ENCODE measurements around the gene N4BP2. TPM values are rescaled to one million over a fixed set of nuclear protein-coding genes. Genes with fewer than 3 reads are reported as not detected.
"Not testable (repeated sequence)": the region's sequence is repeated elsewhere in the genome, so short reads cannot be mapped to it uniquely, and the experiment has no call there.

N4BP2 gene
- total and polyA plus RNA-seq, 4 donors = 1.8 to 7.2 (median 4.6) TPM

DNA sequence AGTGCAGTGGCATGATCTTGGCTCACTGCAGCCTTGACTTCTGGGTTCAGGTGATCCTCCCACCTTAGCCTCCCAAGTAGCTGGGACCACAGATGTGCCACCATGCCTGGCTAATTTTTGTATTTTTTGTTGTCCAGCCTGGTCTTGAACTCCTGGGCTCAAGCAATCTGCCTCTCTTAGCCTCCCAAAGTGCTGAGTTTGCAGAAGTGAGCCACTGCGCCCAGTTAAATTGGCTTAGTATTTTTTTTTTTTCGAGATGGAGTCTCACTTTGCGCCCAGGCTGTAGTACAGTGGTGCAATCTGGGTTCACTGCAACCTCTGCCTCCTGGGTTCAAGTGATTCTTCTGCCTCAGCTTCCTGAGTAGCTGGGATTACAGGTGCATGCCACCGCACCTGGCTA, 50.5 kb downstream of the N4BP2 start:
- H3K36me3 ChIP-seq (ENCODE audit: control insufficient read depth in 1 of 2, insufficient read depth in 2 of 2, low read length in 1 of 2); H3K27me3 ChIP-seq (ENCODE audit: control insufficient read depth in 1 of 2, insufficient read depth in 2 of 2, low read length in 1 of 2); intact Hi-C loops (cut with DNase I); H3K4me3 ChIP-seq (ENCODE audit: low read length in 2 of 2); ATAC-seq (ENCODE audit: low FRiP score); DNase-seq; H3K27ac ChIP-seq (ENCODE audit: low read depth in 1 of 2, low read length in 2 of 2); H3K9me3 ChIP-seq (ENCODE audit: control insufficient read depth, low read length); H3K4me1 ChIP-seq (ENCODE audit: control insufficient read depth in 1 of 2, insufficient read depth in 2 of 2, low read length in 2 of 2): not testable (repeated sequence)
- 97 to 98% methylated on average over 4 of the region's 4 CpGs for WGBS, 2 donors

DNA sequence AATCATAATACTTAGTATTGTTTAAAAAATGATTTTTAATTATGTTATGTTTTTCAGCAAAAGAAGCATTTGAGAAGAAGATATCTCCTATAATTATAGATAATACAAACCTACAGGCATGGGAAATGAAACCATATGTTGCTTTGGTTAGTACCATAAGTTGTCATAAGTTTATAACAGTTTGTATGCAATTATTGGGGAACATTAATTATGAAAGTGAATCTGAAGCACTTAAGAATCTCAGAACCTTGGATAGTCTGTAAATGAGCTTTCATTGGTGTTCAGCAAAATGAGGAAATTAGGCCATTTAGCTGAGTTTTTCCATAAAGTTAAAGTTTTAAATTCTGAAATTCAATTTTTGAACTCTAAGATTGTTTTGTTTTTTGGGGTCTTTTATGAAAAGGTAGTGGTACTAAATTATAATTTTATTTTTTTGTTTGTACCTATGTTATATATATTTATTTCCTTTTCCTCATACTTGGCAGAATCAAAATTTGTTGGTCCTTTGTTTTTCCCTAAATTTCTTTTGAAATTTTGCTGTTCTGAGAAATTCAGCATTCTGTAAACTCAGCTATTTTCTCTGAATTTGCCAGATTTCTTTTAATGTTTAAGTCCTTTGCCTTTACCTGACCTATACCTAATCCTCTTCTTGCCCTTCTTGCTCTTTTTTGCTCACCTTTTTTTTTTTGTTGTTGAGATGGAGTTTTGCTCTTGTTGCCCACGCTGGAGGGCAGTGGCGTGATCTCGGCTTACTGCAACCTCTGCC, 55.6 kb downstream of the N4BP2 start:
- H3K36me3 ChIP-seq (ENCODE audit: control insufficient read depth in 1 of 2, insufficient read depth in 2 of 2, low read length in 1 of 2) = no peaks in the 10 kb centered on the region
- intact Hi-C loops (cut with DNase I) = no loop called here
- no peaks in the 10 kb centered on the region for H3K27me3 ChIP-seq (ENCODE audit: control insufficient read depth in 1 of 2, insufficient read depth in 2 of 2, low read length in 1 of 2)
- DNase-seq = no peak
- H3K9me3 ChIP-seq (ENCODE audit: control insufficient read depth, low read length) = no peaks in the 10 kb centered on the region
- WGBS, 2 donors = 97 to 98% methylated on average over 3 of the region's 3 CpGs
- ATAC-seq (ENCODE audit: low FRiP score) = no peak
- no peak overlapping the region for H3K4me3 ChIP-seq (ENCODE audit: low read length in 2 of 2)
- no peaks in the 10 kb centered on the region for H3K4me1 ChIP-seq (ENCODE audit: control insufficient read depth in 1 of 2, insufficient read depth in 2 of 2, low read length in 2 of 2)
- H3K27ac ChIP-seq (ENCODE audit: low read depth in 1 of 2, low read length in 2 of 2) = no peak overlapping the region

DNA sequence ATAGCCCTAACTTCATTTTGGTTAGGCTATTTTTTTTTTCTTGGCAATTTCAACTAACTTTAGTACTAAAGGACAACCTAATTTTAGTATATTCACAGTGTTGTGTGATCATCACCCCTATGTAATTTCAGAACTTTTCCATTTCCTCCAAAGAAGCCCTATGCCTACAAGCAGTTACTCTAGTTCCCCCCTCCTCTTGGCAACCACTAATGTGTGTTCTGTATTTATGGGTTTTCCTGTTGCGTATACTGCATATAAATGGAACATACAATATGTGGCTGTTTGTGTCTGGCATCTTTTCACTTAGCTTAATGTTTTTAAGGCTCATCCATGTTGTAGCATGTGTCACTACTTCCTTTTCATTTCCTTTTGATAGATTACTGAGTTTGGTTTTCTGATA, 57.6 kb downstream of the N4BP2 start:
- H3K4me1 ChIP-seq (ENCODE audit: control insufficient read depth in 1 of 2, insufficient read depth in 2 of 2, low read length in 2 of 2) = no peaks in the 10 kb centered on the region
- no peak overlapping the region for H3K4me3 ChIP-seq (ENCODE audit: low read length in 2 of 2)
- no peak for ATAC-seq (ENCODE audit: low FRiP score)
- no peaks in the 10 kb centered on the region for H3K27me3 ChIP-seq (ENCODE audit: control insufficient read depth in 1 of 2, insufficient read depth in 2 of 2, low read length in 1 of 2)
- intact Hi-C loops (cut with DNase I) = no loop called here
- WGBS, 2 donors = 86 to 92% methylated on average over 1 of the region's 1 CpG
- no peaks in the 10 kb centered on the region for H3K36me3 ChIP-seq (ENCODE audit: control insufficient read depth in 1 of 2, insufficient read depth in 2 of 2, low read length in 1 of 2)
- no peaks in the 10 kb centered on the region for H3K9me3 ChIP-seq (ENCODE audit: control insufficient read depth, low read length)
- H3K27ac ChIP-seq (ENCODE audit: low read depth in 1 of 2, low read length in 2 of 2) = no peak overlapping the region
- no peak for DNase-seq

DNA sequence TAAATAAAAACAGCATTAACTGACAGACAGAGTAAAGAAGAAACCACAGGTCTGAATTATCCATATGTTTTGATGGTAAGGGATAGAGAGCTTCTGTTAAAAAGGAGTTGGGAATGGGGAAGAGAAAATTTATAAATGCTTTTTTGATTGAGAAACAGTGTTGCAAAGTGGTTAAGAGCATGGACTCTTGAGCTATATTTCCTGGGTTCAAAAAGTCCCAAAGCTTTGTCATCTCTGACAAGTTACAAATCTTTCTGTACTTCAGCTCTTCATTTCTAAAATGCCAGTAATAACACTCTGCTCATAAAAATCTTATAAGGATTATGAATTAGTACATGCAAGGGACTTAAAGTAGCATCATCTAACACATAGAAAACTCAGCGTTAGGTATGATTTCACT, 62.2 kb downstream of the N4BP2 start:
- Histone ChIP-seq H3K4me1 (ENCODE audit: control insufficient read depth in 1 of 2, insufficient read depth in 2 of 2, low read length in 2 of 2) (no peaks in the 10 kb centered on the region), H3K36me3 (ENCODE audit: control insufficient read depth in 1 of 2, insufficient read depth in 2 of 2, low read length in 1 of 2) (peaks cover 0 to 2% of the 10 kb centered on the region in 2 donors), H3K9me3 (ENCODE audit: control insufficient read depth, low read length) (no peaks in the 10 kb centered on the region), H3K4me3 (ENCODE audit: low read length in 2 of 2) (no peak overlapping the region), H3K27ac (ENCODE audit: low read depth in 1 of 2, low read length in 2 of 2) (no peak overlapping the region), H3K27me3 (ENCODE audit: control insufficient read depth in 1 of 2, insufficient read depth in 2 of 2, low read length in 1 of 2) (no peaks in the 10 kb centered on the region)
- 74 to 88% methylated on average over 1 of the region's 1 CpG for WGBS, 2 donors
- ATAC-seq (ENCODE audit: low FRiP score) (no peak), DNase-seq (no peak)
- intact Hi-C loops (cut with DNase I) = no loop called here

DNA sequence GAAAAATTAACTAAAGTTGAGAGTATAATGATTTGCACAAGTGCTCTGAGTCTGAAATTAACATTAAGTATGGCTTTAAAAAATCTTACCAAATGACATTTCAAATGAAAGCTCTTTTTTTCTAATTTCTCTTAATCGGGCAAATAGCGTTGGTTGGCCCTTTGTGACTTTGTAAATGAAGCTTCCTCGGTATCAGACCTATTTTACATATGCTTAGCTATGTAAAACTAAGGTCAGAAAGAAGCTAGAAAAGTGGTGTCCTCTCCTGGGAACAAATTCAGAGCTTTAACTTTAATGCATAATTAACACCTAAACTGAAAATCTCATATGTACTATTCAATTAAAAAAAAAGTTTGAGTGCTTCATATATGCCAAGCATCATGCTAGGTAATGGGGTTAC, 62.7 kb downstream of the N4BP2 start:
- Histone ChIP-seq H3K27me3 (ENCODE audit: control insufficient read depth in 1 of 2, insufficient read depth in 2 of 2, low read length in 1 of 2) (no peaks in the 10 kb centered on the region), H3K4me3 (ENCODE audit: low read length in 2 of 2) (no peak overlapping the region), H3K36me3 (ENCODE audit: control insufficient read depth in 1 of 2, insufficient read depth in 2 of 2, low read length in 1 of 2) (peaks cover 0 to 2% of the 10 kb centered on the region in 2 donors), H3K27ac (ENCODE audit: low read depth in 1 of 2, low read length in 2 of 2) (no peak overlapping the region), H3K9me3 (ENCODE audit: control insufficient read depth, low read length) (no peaks in the 10 kb centered on the region), H3K4me1 (ENCODE audit: control insufficient read depth in 1 of 2, insufficient read depth in 2 of 2, low read length in 2 of 2) (no peaks in the 10 kb centered on the region)
- WGBS, 2 donors = 86 to 91% methylated on average over 3 of the region's 3 CpGs
- no peak for ATAC-seq (ENCODE audit: low FRiP score)
- DNase-seq = no peak
- intact Hi-C loops (cut with DNase I) = no loop called here

DNA sequence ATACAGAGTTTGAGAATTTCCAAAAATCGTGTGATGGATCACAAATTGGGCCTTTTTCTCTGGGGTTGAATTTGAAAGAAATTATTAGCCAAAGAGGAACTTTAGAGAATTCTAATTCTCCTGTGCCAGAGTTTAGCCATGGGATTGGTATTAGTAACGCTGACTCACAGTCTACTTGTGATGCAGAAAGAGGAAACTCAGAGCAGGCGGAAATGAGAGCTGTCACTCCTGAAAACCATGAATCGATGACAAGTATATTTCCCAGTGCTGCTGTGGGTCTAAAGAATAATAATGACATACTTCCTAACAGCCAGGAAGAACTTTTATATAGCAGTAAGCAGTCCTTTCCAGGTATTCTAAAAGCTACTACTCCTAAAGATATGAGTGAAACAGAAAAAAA, 64.9 kb downstream of the N4BP2 start:
- Histone ChIP-seq H3K36me3 (ENCODE audit: control insufficient read depth in 1 of 2, insufficient read depth in 2 of 2, low read length in 1 of 2) (peaks cover 0 to 2% of the 10 kb centered on the region in 2 donors), H3K27ac (ENCODE audit: low read depth in 1 of 2, low read length in 2 of 2) (no peak overlapping the region), H3K4me1 (ENCODE audit: control insufficient read depth in 1 of 2, insufficient read depth in 2 of 2, low read length in 2 of 2) (no peaks in the 10 kb centered on the region), H3K27me3 (ENCODE audit: control insufficient read depth in 1 of 2, insufficient read depth in 2 of 2, low read length in 1 of 2) (no peaks in the 10 kb centered on the region), H3K9me3 (ENCODE audit: control insufficient read depth, low read length) (no peaks in the 10 kb centered on the region), H3K4me3 (ENCODE audit: low read length in 2 of 2) (no peak overlapping the region)
- DNase-seq (no peak), ATAC-seq (ENCODE audit: low FRiP score) (no peak)
- intact Hi-C loops (cut with DNase I) = no loop called here
- WGBS, 2 donors = 63 to 71% methylated on average over 4 of the region's 4 CpGs

DNA sequence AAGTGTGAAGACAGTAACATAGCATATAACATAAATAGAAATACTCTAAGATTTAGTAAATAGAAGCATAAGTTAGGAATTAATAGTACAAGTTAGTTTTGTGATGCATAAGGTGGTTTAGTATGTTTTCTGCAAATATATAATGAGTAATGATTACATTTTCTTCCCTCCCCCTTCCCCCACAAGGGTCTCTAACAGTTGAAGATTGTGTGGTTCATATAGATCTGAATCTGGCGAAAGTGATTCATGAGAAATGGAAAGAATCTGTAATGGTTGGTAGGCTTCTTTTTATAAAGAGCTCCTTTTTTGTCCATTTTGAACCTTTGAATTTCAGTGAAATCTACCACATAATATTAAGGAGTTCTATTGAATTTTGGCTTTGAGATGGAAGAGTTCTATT, 66.3 kb downstream of the N4BP2 start:
- Histone ChIP-seq H3K27ac (ENCODE audit: low read depth in 1 of 2, low read length in 2 of 2) (no peak overlapping the region), H3K36me3 (ENCODE audit: control insufficient read depth in 1 of 2, insufficient read depth in 2 of 2, low read length in 1 of 2) (peaks cover 0 to 2% of the 10 kb centered on the region in 2 donors), H3K4me3 (ENCODE audit: low read length in 2 of 2) (no peak overlapping the region), H3K4me1 (ENCODE audit: control insufficient read depth in 1 of 2, insufficient read depth in 2 of 2, low read length in 2 of 2) (no peaks in the 10 kb centered on the region), H3K27me3 (ENCODE audit: control insufficient read depth in 1 of 2, insufficient read depth in 2 of 2, low read length in 1 of 2) (no peaks in the 10 kb centered on the region), H3K9me3 (ENCODE audit: control insufficient read depth, low read length) (no peaks in the 10 kb centered on the region)
- ATAC-seq (ENCODE audit: low FRiP score) = no peak
- intact Hi-C loops (cut with DNase I) = no loop called here
- no peak for DNase-seq
- WGBS, 2 donors = 97 to 98% methylated on average over 1 of the region's 1 CpG

DNA sequence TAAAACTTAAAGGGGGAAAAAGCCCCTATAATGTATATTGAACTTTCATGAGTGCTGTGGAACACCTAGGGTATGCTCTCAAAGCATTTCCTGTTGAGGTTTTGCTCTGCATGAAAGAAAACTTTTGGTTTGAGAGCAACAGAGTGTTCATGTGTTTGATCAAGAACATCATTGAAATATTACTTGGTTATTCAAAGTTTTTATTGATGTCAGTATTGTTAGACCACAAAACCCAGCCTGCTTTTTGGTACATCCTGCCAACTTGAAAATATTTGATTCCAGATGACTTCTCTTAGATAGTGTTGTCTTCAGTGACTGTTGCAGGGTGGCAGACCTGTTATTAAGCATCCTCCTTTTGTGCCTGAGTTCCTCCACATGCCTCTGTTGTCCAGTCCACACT, 68.0 kb downstream of the N4BP2 start:
- no peak overlapping the region for H3K27ac ChIP-seq (ENCODE audit: low read depth in 1 of 2, low read length in 2 of 2)
- ATAC-seq (ENCODE audit: low FRiP score) = no peak
- no peaks in the 10 kb centered on the region for H3K27me3 ChIP-seq (ENCODE audit: control insufficient read depth in 1 of 2, insufficient read depth in 2 of 2, low read length in 1 of 2)
- peaks cover 0 to 2% of the 10 kb centered on the region in 2 donors for H3K36me3 ChIP-seq (ENCODE audit: control insufficient read depth in 1 of 2, insufficient read depth in 2 of 2, low read length in 1 of 2)
- H3K4me3 ChIP-seq (ENCODE audit: low read length in 2 of 2) = no peak overlapping the region
- no peaks in the 10 kb centered on the region for H3K4me1 ChIP-seq (ENCODE audit: control insufficient read depth in 1 of 2, insufficient read depth in 2 of 2, low read length in 2 of 2)
- H3K9me3 ChIP-seq (ENCODE audit: control insufficient read depth, low read length) = no peaks in the 10 kb centered on the region
- intact Hi-C loops (cut with DNase I) = no loop called here
- no peak for DNase-seq

DNA sequence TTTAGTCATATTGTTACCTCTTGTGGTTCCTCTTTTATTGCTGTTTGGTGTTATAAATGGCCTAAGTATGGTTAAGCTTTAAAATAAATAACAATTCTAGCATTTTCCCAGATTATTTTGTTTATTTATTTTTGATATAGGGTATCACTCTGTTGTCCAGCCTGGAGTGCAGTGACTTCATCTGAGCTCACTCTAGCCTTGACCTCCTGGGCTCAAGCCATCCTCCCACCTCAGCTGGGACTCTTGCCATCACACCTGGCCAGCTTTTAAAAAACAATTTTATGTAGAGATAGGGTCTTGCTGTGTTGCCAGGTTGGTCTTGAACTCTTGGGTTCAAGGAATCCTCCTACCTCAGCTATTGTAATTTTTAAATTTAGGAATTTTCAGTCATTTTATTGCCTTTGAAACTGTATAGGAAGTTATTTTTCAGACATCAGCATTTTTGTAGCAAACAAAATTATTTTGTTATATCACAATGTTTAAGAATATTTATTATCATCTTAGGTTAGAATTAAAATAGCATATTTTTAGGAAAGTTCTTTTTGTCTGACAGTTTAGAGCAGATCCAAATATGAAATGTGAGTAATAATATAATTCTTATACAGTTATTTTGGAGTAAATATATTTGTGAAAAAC, 73.9 kb downstream of the N4BP2 start:
- H3K4me3 ChIP-seq (ENCODE audit: low read length in 2 of 2) = no peak overlapping the region
- no peaks in the 10 kb centered on the region for H3K36me3 ChIP-seq (ENCODE audit: control insufficient read depth in 1 of 2, insufficient read depth in 2 of 2, low read length in 1 of 2)
- DNase-seq (no peak), ATAC-seq (ENCODE audit: low FRiP score) (no peak)
- no peaks in the 10 kb centered on the region for H3K27me3 ChIP-seq (ENCODE audit: control insufficient read depth in 1 of 2, insufficient read depth in 2 of 2, low read length in 1 of 2)
- intact Hi-C loops (cut with DNase I) = no loop called here
- no peaks in the 10 kb centered on the region for H3K9me3 ChIP-seq (ENCODE audit: control insufficient read depth, low read length)
- H3K27ac ChIP-seq (ENCODE audit: low read depth in 1 of 2, low read length in 2 of 2) = no peak overlapping the region
- H3K4me1 ChIP-seq (ENCODE audit: control insufficient read depth in 1 of 2, insufficient read depth in 2 of 2, low read length in 2 of 2) = no peaks in the 10 kb centered on the region
